Epithelial cell of prostate (primary cell): Measurements from ENCODE around the gene FGF2.
"Not testable (repeated sequence)": the region's sequence is repeated elsewhere in the genome, so short reads cannot be mapped to it uniquely, and the experiment has no call there.

ENCODE experiments used
- DNase-seq: peaks from one replicate; pipeline ENCODE4 v3.0.0-alpha.2; 2011; ENCODE audit warnings: low read depth, low spot score
- H3K27ac ChIP-seq: fragments of 450-650 bp; 2 replicates; pipeline ENCODE4 v1.5.1; 2017; ENCODE audit warnings: mild to moderate bottlenecking

FGF2 gene

DNA sequence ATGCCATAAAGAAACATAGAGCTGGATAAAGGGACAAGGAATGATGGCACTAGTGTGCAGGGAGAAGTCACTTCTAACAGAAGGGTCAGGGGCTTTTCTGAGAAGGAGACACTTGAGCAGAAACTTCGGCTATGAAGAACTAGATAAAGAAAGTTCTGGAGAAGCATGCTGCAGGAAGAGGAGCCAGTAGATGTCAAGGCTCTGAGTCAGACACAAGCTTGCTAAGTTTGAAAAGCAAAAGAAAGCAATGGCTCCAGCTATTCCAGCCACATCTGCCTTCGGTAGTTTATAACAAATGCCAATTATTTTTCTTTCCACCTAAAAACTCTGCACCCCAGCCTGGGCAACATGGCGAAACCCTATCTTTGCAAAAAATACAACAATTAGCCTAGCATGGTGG lies 88.3 kb downstream of the FGF2 start:
- no peak overlapping the region for H3K27ac ChIP-seq
- DNase-seq: no peak

GRCh38 chr4:122917731-122918130 lies 91.1 kb downstream of the FGF2 start:
- no peak overlapping the region for H3K27ac ChIP-seq
- no peak for DNase-seq

GRCh38 chr4:122920473-122920872 lies 93.8 kb downstream of the FGF2 start:
- H3K27ac ChIP-seq: no peak overlapping the region
- DNase-seq: no peak

DNA sequence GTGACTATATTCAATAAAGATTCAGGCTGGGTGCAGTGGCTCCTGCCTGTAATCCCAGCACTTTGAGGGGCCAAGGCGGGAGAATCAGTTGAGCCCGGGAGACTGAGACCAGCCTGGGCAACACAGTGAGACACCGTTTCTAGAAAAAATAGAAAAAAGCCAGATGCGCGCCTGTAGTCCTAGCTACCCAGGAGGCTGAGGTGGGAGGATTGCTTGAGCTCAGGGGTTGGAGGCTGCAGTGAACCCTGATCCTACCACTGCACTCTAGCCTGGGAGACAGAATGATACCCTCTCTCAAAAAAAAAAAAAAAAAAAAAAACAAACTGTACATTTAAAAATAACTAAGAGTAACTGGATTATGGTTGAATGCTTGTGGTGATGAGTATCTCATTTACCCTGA lies 94.7 kb downstream of the FGF2 start:
- no peak for DNase-seq
- H3K27ac ChIP-seq: no peak overlapping the region

DNA sequence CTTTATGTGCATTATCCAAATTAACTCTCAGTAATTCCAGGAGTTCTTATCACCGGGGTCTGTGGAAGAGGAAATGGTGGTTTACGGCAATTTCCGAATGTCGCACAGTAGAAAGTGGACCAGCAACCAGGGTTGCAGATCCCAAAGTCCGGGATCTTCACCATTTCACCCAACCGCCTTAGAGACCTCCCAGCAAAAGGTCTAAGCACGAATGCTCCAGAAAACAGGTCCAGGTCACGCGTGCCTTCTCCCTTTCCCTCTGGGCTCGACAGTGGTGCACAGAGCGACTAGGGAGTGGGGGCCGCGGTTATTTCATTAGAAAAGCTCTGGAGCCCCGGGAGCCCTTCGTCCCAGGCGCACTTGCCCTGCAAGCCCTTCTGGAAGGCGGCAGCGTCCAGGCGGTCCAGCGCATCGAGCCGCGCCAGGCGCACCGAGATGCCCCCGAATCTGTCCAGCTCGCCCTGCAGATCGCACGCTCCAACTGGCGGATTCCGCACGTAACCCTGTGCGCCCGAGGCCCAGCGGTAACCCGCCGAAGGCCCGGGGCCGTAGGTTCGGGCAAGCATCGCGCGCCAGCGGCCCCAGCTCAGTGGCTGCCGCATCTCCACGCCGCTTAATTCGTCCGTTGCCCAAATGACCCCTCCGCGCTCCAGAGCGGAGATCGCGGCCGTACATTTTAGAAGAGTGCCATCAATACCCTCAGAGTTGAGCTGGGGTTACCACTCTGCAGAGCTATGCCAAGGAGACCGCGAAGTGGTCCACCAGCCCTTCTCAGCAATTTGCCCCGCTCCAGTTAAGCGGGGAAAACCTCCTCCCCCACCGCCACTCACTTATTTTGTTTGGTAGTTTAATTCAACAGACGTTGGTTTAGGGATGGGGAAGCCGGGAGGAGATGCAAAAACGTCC lies 95.6 kb downstream of the FGF2 start, which contains the start of gene NUDT6:
Gene NUDT6, minus strand, starts transcription at position 627 of the 906 bp plus-strand sequence. Its CDS starts 25 bp downstream, at position 602.
- peak within 1 kb of the TSS; percentile 58 for H3K27ac ChIP-seq
- no peak for DNase-seq

DNA sequence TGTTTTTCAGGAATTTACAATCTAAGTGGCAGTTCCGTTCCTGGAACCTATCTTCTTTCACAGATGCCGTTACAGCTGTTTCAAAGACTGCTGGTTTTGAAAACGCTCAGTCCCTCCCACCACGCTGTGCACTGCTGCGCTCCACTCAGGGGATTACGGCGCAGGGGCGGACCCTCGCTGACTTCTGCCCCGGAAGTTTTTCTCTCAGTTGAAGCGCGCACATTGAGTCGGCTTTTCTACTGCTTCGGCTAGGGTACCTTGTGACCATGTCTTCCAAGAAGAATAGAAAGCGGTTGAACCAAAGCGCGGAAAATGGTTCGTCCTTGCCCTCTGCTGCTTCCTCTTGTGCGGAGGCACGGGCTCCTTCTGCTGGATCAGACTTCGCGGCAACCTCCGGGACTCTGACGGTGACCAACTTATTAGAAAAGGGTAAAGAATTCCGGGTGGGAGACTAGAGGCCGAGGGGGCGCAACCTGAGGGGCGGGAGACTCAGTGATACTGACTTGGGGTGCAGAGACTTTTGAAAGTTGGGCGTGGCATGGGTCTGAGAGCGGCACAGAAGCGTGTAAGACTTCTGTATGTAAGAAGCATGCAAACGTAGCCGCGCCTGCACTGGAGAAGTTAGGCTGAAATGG lies 96.4 kb downstream of the FGF2 start:
- DNase-seq: peak; percentile 34

GRCh38 chr4:122928930-122929329 lies 102.3 kb downstream of the FGF2 start:
- DNase-seq: no peak
- no peak overlapping the region for H3K27ac ChIP-seq

More for the DNA sequence above, 96.4 kb downstream of the FGF2 start:
- peak overlapping the region; percentile 58 for H3K27ac ChIP-seq

GRCh38 chr4:122930862-122931261 lies 104.2 kb downstream of the FGF2 start:
- DNase-seq: no peak
- H3K27ac ChIP-seq: no peak overlapping the region

GRCh38 chr4:122932763-122933162 lies 106.1 kb downstream of the FGF2 start:
- no peak for DNase-seq
- H3K27ac ChIP-seq: no peak overlapping the region

DNA sequence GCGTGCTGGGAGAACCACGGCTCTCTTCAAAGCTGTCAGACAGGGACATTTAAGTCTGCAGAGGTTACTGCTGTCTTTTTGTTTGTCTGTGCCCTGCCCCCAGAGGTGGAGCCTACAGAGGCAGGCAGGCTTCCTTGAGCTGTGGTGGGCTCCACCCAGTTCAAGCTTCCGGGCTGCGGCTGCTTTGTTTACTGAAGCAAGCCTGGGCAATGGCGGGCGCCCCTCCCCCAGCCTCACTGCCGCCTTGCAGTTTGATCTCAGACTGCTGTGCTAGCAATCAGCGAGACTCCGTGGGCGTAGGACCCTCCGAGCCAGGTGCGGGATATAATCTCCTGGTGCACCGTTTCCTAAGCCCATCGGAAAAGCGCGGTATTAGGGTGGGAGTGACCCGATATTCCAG lies 118.5 kb downstream of the FGF2 start:
- not testable (repeated sequence) for DNase-seq, H3K27ac ChIP-seq

DNA sequence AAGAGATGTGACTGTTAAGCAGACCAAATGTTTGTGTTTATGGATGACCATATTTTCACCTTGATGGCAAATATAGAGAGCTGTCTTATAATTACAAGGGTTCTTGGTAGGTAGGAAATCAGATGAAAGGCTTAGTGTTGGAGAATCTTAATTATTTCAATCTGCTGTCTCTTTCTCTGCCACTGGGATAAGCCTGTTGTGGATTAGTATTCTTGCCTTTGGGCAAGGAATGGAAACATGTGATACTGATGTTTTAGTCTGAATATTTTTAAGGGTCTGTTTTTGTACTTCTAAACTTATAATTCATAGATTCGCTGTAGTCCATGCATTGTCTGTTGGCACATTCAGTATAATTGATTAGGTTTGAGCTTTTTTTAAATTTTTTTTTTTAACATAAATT lies 119.5 kb downstream of the FGF2 start:
- DNase-seq: no peak
- H3K27ac ChIP-seq: no peak overlapping the region
